Activated T-helper 2 cell treated with anti-CD3 and anti-CD28 coated beads, Interferon-gamma antibody, Interleukin-2, Interleukin-4, amounts not matched to agents 10 μg/mL and 5 μg/mL and 100 μg/mL, durations not matched to agents 14 hours and 24 hours and 36 hours (primary cell): ENCODE data around the gene TUBB. TPM values are rescaled to one million over a fixed set of nuclear protein-coding genes. Genes with fewer than 3 reads are reported as not detected.

Experiments
- DNase-seq: peaks from one replicate; pipeline ENCODE4 v3.0.0; 2021; ENCODE audit warnings: low spot score
- H3K27ac Mint-ChIP-seq: one replicate; pipeline ENCODE4 v1.8.0; 2021; ENCODE audit warnings: mixed read lengths
- H3K27me3 Mint-ChIP-seq: one replicate; pipeline ENCODE4 v1.8.0; 2021; ENCODE audit warnings: low read depth, mixed read lengths
- H3K36me3 Mint-ChIP-seq: one replicate; pipeline ENCODE4 v1.8.0; 2021; ENCODE audit warnings: low read depth, mixed read lengths
- H3K4me1 Mint-ChIP-seq: one replicate; pipeline ENCODE4 v1.8.0; 2021; ENCODE audit warnings: low read depth, mixed read lengths
- H3K4me3 Mint-ChIP-seq: one replicate; pipeline ENCODE4 v1.8.0; 2021; ENCODE audit warnings: low read depth, mild to moderate bottlenecking, moderate library complexity, mixed read lengths
- H3K9me3 Mint-ChIP-seq: one replicate; pipeline ENCODE4 v1.8.0; 2021; ENCODE audit warnings: mixed read lengths
- intact Hi-C: fragments of 100-400 bp; cut with micrococcal nuclease; formaldehyde crosslinking; loops from one replicate; pipeline ENCODE4 v1.15.1; 2023
- total RNA-seq: library from RNA; stranded (reverse); gene quantifications from 2 replicates; pipeline ENCODE4 v1.2.3, GENCODE V29; 2022

The TUBB gene
- total RNA-seq, 1 donor from 2014 or later = 1,128 TPM

- no peaks in the 10 kb centered on the region for H3K27me3 Mint-ChIP-seq
- peak; percentile 56 for DNase-seq
- H3K4me3 Mint-ChIP-seq = peak within 1 kb of the TSS; percentile 97
- intact Hi-C loops = no loop called here
- H3K27ac Mint-ChIP-seq = peak within 1 kb of the TSS; percentile 82
- H3K9me3 Mint-ChIP-seq = no peaks in the 10 kb centered on the region
- peaks cover 13% of the 10 kb centered on the region for H3K36me3 Mint-ChIP-seq
- peaks cover 31% of the 10 kb centered on the region for H3K4me1 Mint-ChIP-seq
Observed at GRCh38 chr6:30690403-30691207, 29.5 kb upstream of the TUBB start, which contains the start of gene NRM. Gene NRM (minus strand): TSS chr6:30690984. CDS start chr6:30690974, 10 bp downstream.

DNA sequence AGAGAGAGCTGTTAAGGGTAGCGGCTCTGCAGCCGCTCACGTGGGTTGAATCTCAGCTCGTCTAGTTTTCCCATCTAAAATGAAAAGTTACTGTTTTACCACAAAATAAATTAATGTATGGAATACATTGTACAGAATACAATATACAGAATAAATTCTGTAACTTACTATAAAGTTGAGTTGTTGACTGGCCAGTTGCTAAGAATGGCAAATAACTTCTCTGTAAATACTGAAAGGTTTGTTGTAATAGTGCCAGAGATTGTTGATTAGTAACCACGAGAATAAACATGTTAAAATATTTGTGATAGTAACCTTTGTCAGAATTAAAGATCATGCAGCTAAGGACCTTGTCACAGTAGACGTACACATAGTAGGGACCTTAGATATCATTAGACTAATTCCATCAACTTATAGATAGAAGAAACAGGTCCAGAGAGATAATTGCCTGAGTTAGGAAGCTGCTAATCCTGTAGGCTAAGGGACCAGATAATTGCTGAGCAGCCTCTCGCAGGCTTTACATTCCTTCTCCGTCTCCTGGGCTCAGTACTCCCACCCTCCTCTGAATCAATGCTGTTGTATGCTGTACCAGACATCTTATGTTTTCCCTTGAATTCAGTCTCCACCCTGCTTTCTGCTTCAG lies 28.8 kb upstream of the TUBB start:
- DNase-seq = no peak
- H3K27me3 Mint-ChIP-seq = no peaks in the 10 kb centered on the region
- H3K36me3 Mint-ChIP-seq = peaks cover 6% of the 10 kb centered on the region
- H3K9me3 Mint-ChIP-seq = no peaks in the 10 kb centered on the region
- H3K4me1 Mint-ChIP-seq = peaks cover 31% of the 10 kb centered on the region
- intact Hi-C loops = no loop called here
- peak overlapping the region; percentile 24 for H3K27ac Mint-ChIP-seq
- H3K4me3 Mint-ChIP-seq = peak overlapping the region; percentile 97

GRCh38 chr6:30696432-30696831 lies 23.7 kb upstream of the TUBB start:
- Mint-ChIP-seq H3K9me3 (no peaks in the 10 kb centered on the region), H3K27ac (no peak overlapping the region), H3K36me3 (peaks cover 13% of the 10 kb centered on the region), H3K4me3 (no peak overlapping the region), H3K4me1 (peaks cover 1% of the 10 kb centered on the region), H3K27me3 (no peaks in the 10 kb centered on the region)
- intact Hi-C loops = no loop called here
- DNase-seq = no peak

DNA sequence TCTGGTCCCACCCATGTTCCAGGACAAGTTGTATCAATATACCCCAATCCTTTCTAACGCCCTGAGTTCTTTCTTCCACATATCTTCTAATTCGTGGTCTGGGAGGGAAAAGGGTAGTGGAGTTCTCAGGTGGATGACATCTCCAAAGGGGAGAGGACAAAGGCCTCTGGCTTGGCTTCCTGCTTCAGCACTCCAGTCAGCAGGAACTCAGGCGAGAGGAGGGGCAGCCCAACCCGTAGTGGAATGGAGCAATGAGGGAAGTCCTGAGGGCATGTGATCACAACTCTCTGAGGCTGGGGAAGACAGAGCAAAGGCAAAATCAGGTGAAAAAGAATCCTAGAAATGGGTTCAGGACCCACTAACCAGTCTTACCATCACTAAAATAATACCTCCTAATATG lies 19.8 kb upstream of the TUBB start:
- H3K4me3 Mint-ChIP-seq = no peak overlapping the region
- no peak for DNase-seq

DNA sequence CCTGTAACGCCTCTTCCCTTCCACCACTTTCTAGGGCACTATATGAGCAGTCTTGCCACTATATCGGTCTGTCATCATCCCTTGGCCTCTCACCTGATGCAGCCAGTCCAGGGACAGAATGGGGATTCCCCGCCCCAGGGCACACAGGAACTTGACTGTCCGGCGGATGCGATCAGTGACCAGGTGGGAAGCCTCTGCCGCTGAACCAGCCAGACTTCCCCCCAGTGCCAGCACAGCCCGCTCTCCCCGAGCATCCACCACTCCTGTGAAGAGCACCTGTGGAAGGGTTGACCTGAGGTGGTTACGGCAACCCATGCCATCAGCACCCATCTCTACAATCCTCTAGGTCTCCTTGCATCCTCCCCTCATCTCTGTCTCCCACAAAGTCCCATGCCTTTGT lies 17.1 kb upstream of the TUBB start:
- DNase-seq = no peak
- intact Hi-C loops = no loop called here
- H3K4me1 Mint-ChIP-seq = peaks cover 2% of the 10 kb centered on the region
- no peaks in the 10 kb centered on the region for H3K27me3 Mint-ChIP-seq
- no peak overlapping the region for H3K4me3 Mint-ChIP-seq
- H3K27ac Mint-ChIP-seq = no peak overlapping the region
- peaks cover 66% of the 10 kb centered on the region for H3K36me3 Mint-ChIP-seq
- no peaks in the 10 kb centered on the region for H3K9me3 Mint-ChIP-seq

More for the DNA sequence above, 19.8 kb upstream of the TUBB start:
- H3K27ac Mint-ChIP-seq = no peak overlapping the region
- peaks cover 1% of the 10 kb centered on the region for H3K4me1 Mint-ChIP-seq
- H3K36me3 Mint-ChIP-seq = peaks cover 48% of the 10 kb centered on the region
- intact Hi-C loops = no loop called here
- no peaks in the 10 kb centered on the region for H3K9me3 Mint-ChIP-seq
- no peaks in the 10 kb centered on the region for H3K27me3 Mint-ChIP-seq

GRCh38 chr6:30703821-30704220 lies 16.3 kb upstream of the TUBB start:
- no peak for DNase-seq
- H3K9me3 Mint-ChIP-seq = no peaks in the 10 kb centered on the region
- no peaks in the 10 kb centered on the region for H3K27me3 Mint-ChIP-seq
- peaks cover 2% of the 10 kb centered on the region for H3K4me1 Mint-ChIP-seq
- no peak overlapping the region for H3K4me3 Mint-ChIP-seq
- intact Hi-C loops = no loop called here
- no peak overlapping the region for H3K27ac Mint-ChIP-seq
- H3K36me3 Mint-ChIP-seq = peaks cover 69% of the 10 kb centered on the region

- peaks cover 68% of the 10 kb centered on the region for H3K36me3 Mint-ChIP-seq
- H3K27me3 Mint-ChIP-seq = no peaks in the 10 kb centered on the region
- H3K27ac Mint-ChIP-seq = no peak overlapping the region
Observed at GRCh38 chr6:30705620-30706019, 14.5 kb upstream of the TUBB start.

GRCh38 chr6:30707281-30707850 lies 12.8 kb upstream of the TUBB start:
- no peaks in the 10 kb centered on the region for H3K9me3 Mint-ChIP-seq
- H3K27ac Mint-ChIP-seq = peak overlapping the region; percentile 36
- peaks cover 16% of the 10 kb centered on the region for H3K4me1 Mint-ChIP-seq
- H3K36me3 Mint-ChIP-seq = peaks cover 77% of the 10 kb centered on the region
- intact Hi-C loops = no loop called here
- H3K4me3 Mint-ChIP-seq = no peak overlapping the region
- no peaks in the 10 kb centered on the region for H3K27me3 Mint-ChIP-seq
- no peak for DNase-seq

More at GRCh38 chr6:30705620-30706019, 14.5 kb upstream of the TUBB start:
- Mint-ChIP-seq H3K4me3 (no peak overlapping the region), H3K4me1 (peaks cover 2% of the 10 kb centered on the region), H3K9me3 (no peaks in the 10 kb centered on the region)
- no peak for DNase-seq
- intact Hi-C loops = no loop called here

- H3K4me3 Mint-ChIP-seq = no peak overlapping the region
- intact Hi-C loops = no loop called here
- peaks cover 77% of the 10 kb centered on the region for H3K36me3 Mint-ChIP-seq
- H3K27ac Mint-ChIP-seq = no peak overlapping the region
- H3K4me1 Mint-ChIP-seq = peaks cover 26% of the 10 kb centered on the region
- no peaks in the 10 kb centered on the region for H3K9me3 Mint-ChIP-seq
- no peak for DNase-seq
- H3K27me3 Mint-ChIP-seq = no peaks in the 10 kb centered on the region
Observed at GRCh38 chr6:30709101-30709868, 10.9 kb upstream of the TUBB start.

DNA sequence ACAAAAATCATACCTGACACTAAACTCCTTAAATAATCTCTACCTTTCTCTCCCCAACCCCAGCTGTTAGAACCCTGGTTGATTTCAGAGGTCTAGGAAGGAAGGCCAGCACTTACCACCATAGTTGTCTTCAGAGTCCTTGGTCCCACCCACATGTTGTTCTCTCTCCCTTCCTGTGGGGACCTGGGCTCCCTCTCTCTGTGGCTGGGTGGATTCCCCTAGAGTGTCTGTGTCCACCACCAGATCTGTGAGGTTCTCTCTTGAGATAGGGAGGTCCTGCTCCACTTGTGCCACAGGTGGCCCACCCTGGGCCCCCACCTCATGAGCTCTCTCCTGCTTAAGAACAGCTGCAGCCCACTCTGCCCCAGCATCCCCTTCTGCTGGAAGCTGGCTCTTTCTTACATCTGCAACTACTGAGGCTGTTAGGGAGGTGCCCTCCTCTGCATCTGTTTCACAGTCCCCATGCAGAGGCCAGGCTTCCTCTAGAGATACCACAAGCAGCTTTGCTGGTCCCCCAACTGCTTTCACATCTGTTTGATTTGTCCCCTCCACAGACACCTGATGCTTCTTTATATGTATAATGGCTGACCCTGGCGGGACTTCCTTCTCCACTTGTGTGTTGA lies 8.3 kb upstream of the TUBB start:
- Mint-ChIP-seq H3K27ac (peak overlapping the region; percentile 44), H3K4me1 (peaks cover 43% of the 10 kb centered on the region), H3K4me3 (peak overlapping the region; percentile 7), H3K36me3 (peaks cover 79% of the 10 kb centered on the region), H3K9me3 (no peaks in the 10 kb centered on the region), H3K27me3 (no peaks in the 10 kb centered on the region)
- intact Hi-C loops = no loop called here
- DNase-seq = no peak

- Mint-ChIP-seq H3K27ac (peak overlapping the region; percentile 44), H3K27me3 (no peaks in the 10 kb centered on the region), H3K4me3 (peak overlapping the region; percentile 7), H3K4me1 (peaks cover 43% of the 10 kb centered on the region), H3K9me3 (no peaks in the 10 kb centered on the region), H3K36me3 (peaks cover 78% of the 10 kb centered on the region)
- intact Hi-C loops = no loop called here
- no peak for DNase-seq
Observed at GRCh38 chr6:30712441-30712945, 7.7 kb upstream of the TUBB start.

GRCh38 chr6:30714263-30714662 lies 5.9 kb upstream of the TUBB start:
- H3K27me3 Mint-ChIP-seq = no peaks in the 10 kb centered on the region
- H3K27ac Mint-ChIP-seq = no peak overlapping the region
- no peak overlapping the region for H3K4me3 Mint-ChIP-seq
- no peaks in the 10 kb centered on the region for H3K9me3 Mint-ChIP-seq
- DNase-seq = no peak
- H3K36me3 Mint-ChIP-seq = peaks cover 71% of the 10 kb centered on the region
- intact Hi-C loops = no loop called here
- peaks cover 52% of the 10 kb centered on the region for H3K4me1 Mint-ChIP-seq
